SK-N-SH (cell line): Measurements from ENCODE around the gene TNPO1. TPM values are rescaled to one million over a fixed set of nuclear protein-coding genes. Genes with fewer than 3 reads are reported as not detected.

Source experiments
- CTCF ChIA-PET: fragments of 300-600, 350-600 bp; formaldehyde crosslinking; extraction: SDS; loops from one replicate; lab custom pipeline; 2021; lab: Yijun Ruan, JAX
- POLR2A ChIA-PET: fragments of 350-600 bp; sonication (Branson Sonifier 250); formaldehyde crosslinking; extraction: SDS; loops from one replicate; lab custom pipeline; 2020; ENCODE audit warnings: antibody characterized with exemption, inconsistent platforms; lab: Yijun Ruan, JAX
- DNase-seq: peaks from one replicate; pipeline ENCODE4 v3.0.0; 2012
- H2AFZ ChIP-seq: fragments of 200-600 bp; sonication (generic); 2 replicates; pipeline ENCODE4 v1.8.1; 2016; ENCODE audit warnings: antibody characterized with exemption, mild to moderate bottlenecking, low read depth
- H3F3A ChIP-seq: fragments of 200-600 bp; sonication (generic); replicated peaks from 2 replicates; pipeline ENCODE3; 2016; ENCODE audit warnings: antibody characterized with exemption, mild to moderate bottlenecking; ENCODE audit not compliant: insufficient read depth
- H3K27ac ChIP-seq, 2 experiments: fragments of 200-500 bp in 1 of 2; fragments of 200-600 bp in 1 of 2; sonication (Bioruptor generic) in 1 of 2; sonication (generic), shearing (Covaris generic) in 1 of 2; 2 replicates each; pipeline versions ENCODE4 v1.5.1 to v1.6.1; 2014 to 2016; ENCODE audit warnings: low read depth in 2 of 2, inconsistent platforms in 1 of 2, low read length in 1 of 2, mild to moderate bottlenecking in 1 of 2, mixed read lengths in 1 of 2
- H3K27me3 ChIP-seq: fragments of 200-600 bp; sonication (generic), shearing (Covaris generic); 2 replicates; pipeline ENCODE4 v1.6.1; 2016; ENCODE audit warnings: mixed run types; ENCODE audit not compliant: insufficient read depth
- H3K36me3 ChIP-seq, 2 experiments: fragments of 200-500 bp in 1 of 2; fragments of 200-600 bp in 1 of 2; sonication (Bioruptor generic) in 1 of 2; sonication (generic) in 1 of 2; replicated peaks in 1 of 2; 2 replicates each; pipeline versions ENCODE3 to v1.5.1; 2014 to 2016; ENCODE audit warnings: low read length in 1 of 2, mild to moderate bottlenecking in 1 of 2; ENCODE audit not compliant: insufficient read depth in 2 of 2, control insufficient read depth in 1 of 2
- H3K4me1 ChIP-seq, 2 experiments: fragments of 200-500 bp in 1 of 2; fragments of 200-600 bp in 1 of 2; sonication (Bioruptor generic) in 1 of 2; sonication (generic), shearing (Covaris generic) in 1 of 2; 2 replicates each; pipeline versions ENCODE4 v1.5.1 to v1.6.1; 2014 to 2016; ENCODE audit warnings: low read depth in 1 of 2, low read length in 1 of 2, mixed run types in 1 of 2; ENCODE audit not compliant: insufficient read depth in 2 of 2, control insufficient read depth in 1 of 2
- H3K4me2 ChIP-seq: fragments of 200-600 bp; sonication (generic), shearing (Covaris generic); 2 replicates; pipeline ENCODE4 v1.6.1; 2017; ENCODE audit warnings: mixed run types
- H3K4me3 ChIP-seq, 2 experiments: fragments of 200-500 bp in 1 of 2; fragments of 200-600 bp in 1 of 2; sonication (Bioruptor generic) in 1 of 2; sonication (generic), shearing (Covaris generic) in 1 of 2; 2 replicates each; pipeline versions ENCODE4 v1.5.1 to v1.8.1; 2014 to 2016; ENCODE audit warnings: low read depth in 2 of 2, inconsistent platforms in 1 of 2, low read length in 1 of 2, mild to moderate bottlenecking in 1 of 2, mixed read lengths in 1 of 2, moderate library complexity in 1 of 2
- H3K79me2 ChIP-seq: fragments of 200-600 bp; sonication (generic); 2 replicates; pipeline ENCODE4 v1.8.1; 2017; ENCODE audit warnings: mild to moderate bottlenecking; ENCODE audit not compliant: insufficient read depth
- H3K9ac ChIP-seq: fragments of 200-600 bp; sonication (generic); 2 replicates; pipeline ENCODE4 v1.6.1; 2017; ENCODE audit warnings: mixed run types
- H3K9me2 ChIP-seq: fragments of 200-600 bp; sonication (generic); 2 replicates; pipeline ENCODE4 v1.6.1; 2017; ENCODE audit warnings: mixed run types
- H3K9me3 ChIP-seq: fragments of 200-600 bp; sonication (generic); 2 replicates; pipeline ENCODE4 v1.6.1; 2017; ENCODE audit warnings: mixed run types, mild to moderate bottlenecking, moderate library complexity
- H4K20me1 ChIP-seq: fragments of 200-600 bp; sonication (generic); 2 replicates; pipeline ENCODE4 v1.6.1; 2017; ENCODE audit warnings: mild to moderate bottlenecking, mixed run types; ENCODE audit not compliant: insufficient read depth
- EP300 ChIP-seq, 2 experiments: IDR thresholded peaks; 2 replicates each; pipeline versions ENCODE4 v1.4.0 to v1.6.1; 2012; ENCODE audit warnings: borderline replicate concordance in 1 of 2, low read depth in 1 of 2, low read length in 1 of 2
- FOSL2 ChIP-seq: IDR thresholded peaks from 2 replicates; pipeline ENCODE4 v1.4.0; 2012; ENCODE audit warnings: low read depth, mild to moderate bottlenecking, moderate library complexity, borderline replicate concordance
- FOXJ3 ChIP-seq: sonication (generic); formaldehyde crosslinking; IDR thresholded peaks from 2 replicates; pipeline ENCODE4 v1.5.1; 2020; ENCODE audit warnings: mild to moderate bottlenecking, missing genetic modification reagents
- FOXM1 ChIP-seq: IDR thresholded peaks from 2 replicates; pipeline ENCODE4 v1.4.0; 2012; ENCODE audit warnings: low read depth, mild to moderate bottlenecking
- GATA2 ChIP-seq: sonication (generic); formaldehyde crosslinking; IDR thresholded peaks from 2 replicates; pipeline ENCODE4 v1.5.0; 2020; ENCODE audit warnings: mild to moderate bottlenecking, missing genetic modification reagents
- MXI1 ChIP-seq: IDR thresholded peaks from 2 replicates; pipeline ENCODE4 v1.6.1; 2012; ENCODE audit warnings: mild to moderate bottlenecking, low read depth, low read length, improper control_type of control experiment
- NFIC ChIP-seq: IDR thresholded peaks from 2 replicates; pipeline ENCODE4 v1.4.0; 2012; ENCODE audit warnings: borderline replicate concordance
- NRF1 ChIP-seq: IDR thresholded peaks from 2 replicates; pipeline ENCODE4 v1.6.1; 2012; ENCODE audit warnings: low read depth, mild to moderate bottlenecking, low read length
- RCOR1 ChIP-seq: fragments of 150-350 bp; IDR thresholded peaks from 2 replicates; pipeline ENCODE4 v1.6.1; 2017; ENCODE audit warnings: antibody characterized with exemption, low read length
- RFX5 ChIP-seq: IDR thresholded peaks from 2 replicates; pipeline ENCODE4 v1.6.1; 2012; ENCODE audit warnings: mild to moderate bottlenecking, improper control_type of control experiment, low read length
- RXRA ChIP-seq: IDR thresholded peaks from 2 replicates; pipeline ENCODE4 v1.4.0; 2012; ENCODE audit warnings: low read depth, mild to moderate bottlenecking, borderline replicate concordance
- TCF12 ChIP-seq: IDR thresholded peaks from 2 replicates; pipeline ENCODE4 v1.4.0; 2012
- TEAD4 ChIP-seq: IDR thresholded peaks from 2 replicates; pipeline ENCODE4 v1.4.0; 2012; ENCODE audit warnings: mild to moderate bottlenecking, borderline replicate concordance; ENCODE audit not compliant: insufficient read depth
- WGBS: methylation state at CpG from one replicate; pipeline ENCODE4 v1.1.6; 2017; ENCODE audit warnings: low lambda C conversion rate; 5-methylcytosine and 5-hydroxymethylcytosine counted together
- polyA plus RNA-seq, 3 experiments: library from polyadenylated mRNA; depleted of rRNA; stranded (reverse); fragments of >200 nt; gene quantifications; 2 replicates each; pipeline ENCODE4 v1.2.3, GENCODE V29; 2012
- TF ChIP-seq, protein P1 (sequence below): IDR thresholded peaks from 2 replicates; pipeline ENCODE4 v1.4.0; 2012; ENCODE audit warnings: low read depth, borderline replicate concordance
- TF ChIP-seq, protein P2 (sequence below): fragments of 150-350 bp; IDR thresholded peaks from 2 replicates; pipeline ENCODE4 v1.6.1; 2017; ENCODE audit warnings: antibody characterized with exemption, low read length, low read depth, borderline replicate concordance
- TF ChIP-seq, protein P3 (sequence below): fragments of 150-350 bp; IDR thresholded peaks from 2 replicates; pipeline ENCODE4 v1.6.1; 2016; ENCODE audit warnings: mild to moderate bottlenecking, low read depth, low read length

TNPO1 gene
- polyA plus RNA-seq, 1 of the 3 experiments (the other 2 are of a cell fraction) = 19.9 TPM

DNA sequence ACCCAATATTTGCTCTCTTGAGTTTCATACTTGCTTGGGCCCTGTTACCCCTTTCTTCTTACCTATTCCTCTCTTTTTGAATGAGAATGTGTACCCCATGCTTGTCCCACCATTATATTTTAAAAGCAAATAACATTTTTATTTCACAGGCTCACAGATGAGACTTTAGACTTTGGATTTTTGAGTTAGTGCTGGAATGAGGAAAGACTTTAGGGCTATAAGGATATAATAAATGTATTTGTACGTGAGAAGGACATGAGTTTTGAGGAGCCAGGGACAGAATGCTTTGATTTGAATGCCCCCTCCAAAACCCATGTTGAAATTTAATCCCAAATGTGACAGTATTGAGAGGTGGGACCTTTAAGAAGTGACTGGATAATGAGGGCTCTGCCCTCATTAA, 33.1 kb upstream of the TNPO1 start:
- H3K79me2 ChIP-seq = no peaks in the 10 kb centered on the region
- H2AFZ ChIP-seq = no peak overlapping the region
- H3K27ac ChIP-seq = no peak overlapping the region
- H3K27me3 ChIP-seq = no peaks in the 10 kb centered on the region
- POLR2A ChIA-PET = interaction anchor here (1.1 kb wide), 1 partner anchor 34 kb away, joined by 3 read pairs; no protein-coding TSS in a partner anchor
- no peak for DNase-seq
- no peaks in the 10 kb centered on the region for H3K9me2 ChIP-seq
- WGBS = 74% methylated on average over 1 of the region's 1 CpG
- no peaks in the 10 kb centered on the region for H3K36me3 ChIP-seq
- CTCF ChIA-PET = interaction anchor here (0.6 to 1.4 kb wide), 4 partner anchors 8 to 91 kb away, joined by 3 to 4 read pairs (median 3); no protein-coding TSS in a partner anchor
- TF ChIP-seq FOXJ3 (CRISPR knock-in tag) = no peak
- TF ChIP-seq RXRA = no peak
- no peak for TF ChIP-seq FOSL2
- TF ChIP-seq EP300 (IDR thresholded peaks at IDR 0.05; ENCODE audit: borderline replicate concordance in 1 of 2, low read depth in 1 of 2, low read length in 1 of 2) = no peak
- TF ChIP-seq NRF1 = no peak
- TF ChIP-seq RCOR1 = no peak
- TF ChIP-seq, protein P1, sequence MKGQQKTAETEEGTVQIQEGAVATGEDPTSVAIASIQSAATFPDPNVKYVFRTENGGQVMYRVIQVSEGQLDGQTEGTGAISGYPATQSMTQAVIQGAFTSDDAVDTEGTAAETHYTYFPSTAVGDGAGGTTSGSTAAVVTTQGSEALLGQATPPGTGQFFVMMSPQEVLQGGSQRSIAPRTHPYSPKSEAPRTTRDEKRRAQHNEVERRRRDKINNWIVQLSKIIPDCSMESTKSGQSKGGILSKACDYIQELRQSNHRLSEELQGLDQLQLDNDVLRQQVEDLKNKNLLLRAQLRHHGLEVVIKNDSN = no peak
- no peak for TF ChIP-seq NFIC
- no peak for TF ChIP-seq FOXM1
- TF ChIP-seq, protein P2, sequence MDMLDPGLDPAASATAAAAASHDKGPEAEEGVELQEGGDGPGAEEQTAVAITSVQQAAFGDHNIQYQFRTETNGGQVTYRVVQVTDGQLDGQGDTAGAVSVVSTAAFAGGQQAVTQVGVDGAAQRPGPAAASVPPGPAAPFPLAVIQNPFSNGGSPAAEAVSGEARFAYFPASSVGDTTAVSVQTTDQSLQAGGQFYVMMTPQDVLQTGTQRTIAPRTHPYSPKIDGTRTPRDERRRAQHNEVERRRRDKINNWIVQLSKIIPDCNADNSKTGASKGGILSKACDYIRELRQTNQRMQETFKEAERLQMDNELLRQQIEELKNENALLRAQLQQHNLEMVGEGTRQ = no peak
- no peak for TF ChIP-seq RFX5
- no peak for TF ChIP-seq GATA2 (CRISPR knock-in tag)
- TF ChIP-seq, protein P3, sequence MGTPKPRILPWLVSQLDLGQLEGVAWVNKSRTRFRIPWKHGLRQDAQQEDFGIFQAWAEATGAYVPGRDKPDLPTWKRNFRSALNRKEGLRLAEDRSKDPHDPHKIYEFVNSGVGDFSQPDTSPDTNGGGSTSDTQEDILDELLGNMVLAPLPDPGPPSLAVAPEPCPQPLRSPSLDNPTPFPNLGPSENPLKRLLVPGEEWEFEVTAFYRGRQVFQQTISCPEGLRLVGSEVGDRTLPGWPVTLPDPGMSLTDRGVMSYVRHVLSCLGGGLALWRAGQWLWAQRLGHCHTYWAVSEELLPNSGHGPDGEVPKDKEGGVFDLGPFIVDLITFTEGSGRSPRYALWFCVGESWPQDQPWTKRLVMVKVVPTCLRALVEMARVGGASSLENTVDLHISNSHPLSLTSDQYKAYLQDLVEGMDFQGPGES = no peak
- TF ChIP-seq MXI1 = no peak
- no peak for TF ChIP-seq TCF12
- no peak overlapping the region for H3K4me3 ChIP-seq
- H3F3A ChIP-seq = no peaks in the 10 kb centered on the region
- H3K4me1 ChIP-seq = peaks cover 0 to 2% of the 10 kb centered on the region in 2 experiments; a peak in 1 of 4 replicates
- H3K4me2 ChIP-seq = no peak overlapping the region
- H4K20me1 ChIP-seq = no peaks in the 10 kb centered on the region
- H3K9ac ChIP-seq = no peak overlapping the region
- H3K9me3 ChIP-seq = peaks cover 10% of the 10 kb centered on the region; the same call in 1 of the 2 replicates

DNA sequence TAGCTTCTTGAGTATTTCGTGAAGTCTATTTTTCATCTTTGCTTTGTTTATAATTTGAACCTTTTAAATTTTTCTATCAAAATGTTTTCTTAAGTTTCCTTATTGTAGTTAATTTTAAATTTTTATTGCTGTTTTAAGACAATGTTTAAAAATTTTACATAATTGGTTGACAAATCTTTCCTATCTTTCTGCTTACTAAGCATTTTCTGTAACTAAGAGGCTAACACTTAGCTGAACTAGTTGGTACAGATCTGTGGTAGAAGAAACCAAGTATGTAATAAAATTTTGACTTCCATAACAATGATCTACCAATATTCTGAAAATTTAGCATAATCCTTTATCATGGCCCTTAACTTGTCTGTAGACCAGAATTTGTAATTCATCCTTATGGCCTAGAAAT, 32.3 kb upstream of the TNPO1 start:
- H3K4me3 ChIP-seq = no peak overlapping the region
- no peaks in the 10 kb centered on the region for H3K27me3 ChIP-seq
- H3K9me3 ChIP-seq = peaks cover 9% of the 10 kb centered on the region; the same call in 1 of the 2 replicates
- H2AFZ ChIP-seq = no peak overlapping the region
- H3K36me3 ChIP-seq = no peaks in the 10 kb centered on the region
- no peaks in the 10 kb centered on the region for H3F3A ChIP-seq
- ChIA-PET CTCF (interaction anchor here (0.7 to 1.4 kb wide), 3 partner anchors 9 to 14 kb away, joined by 3 read pairs; no protein-coding TSS in a partner anchor), POLR2A (no interaction called here)
- H3K79me2 ChIP-seq = no peaks in the 10 kb centered on the region
- no peaks in the 10 kb centered on the region for H3K9me2 ChIP-seq
- no peak for DNase-seq
- WGBS = 82% methylated on average over 1 of the region's 1 CpG
- TF ChIP-seq TEAD4 = no peak
- peaks cover 0 to 2% of the 10 kb centered on the region in 2 experiments; a peak in 1 of 4 replicates for H3K4me1 ChIP-seq
- no peak overlapping the region for H3K27ac ChIP-seq
- no peaks in the 10 kb centered on the region for H4K20me1 ChIP-seq
- no peak overlapping the region for H3K9ac ChIP-seq
- no peak overlapping the region for H3K4me2 ChIP-seq
